CD4-positive, alpha-beta T cell (primary cell): ENCODE measurements around the gene FOCAD. TPM values are rescaled to one million over a fixed set of nuclear protein-coding genes. Genes with fewer than 3 reads are reported as not detected.

Experiments
- ATAC-seq: fragments of 200-7000 bp; cut with Tn5 transposase; one replicate; pipeline ENCODE4 v1.10.0; 2022; ENCODE audit warnings: mild to moderate bottlenecking; ENCODE audit not compliant: poor library complexity
- CTCF ChIA-PET: fragments of 350-600 bp; sonication (Branson Sonifier 250); formaldehyde crosslinking; loops from one replicate; lab custom pipeline; 2021; ENCODE audit warnings: antibody characterized with exemption, inconsistent platforms; lab: Charles Lee
- POLR2A ChIA-PET: fragments of 350-600 bp; sonication (Branson Sonifier 250); formaldehyde crosslinking; loops from one replicate; lab custom pipeline; 2021; ENCODE audit warnings: antibody characterized with exemption, inconsistent platforms; lab: Charles Lee
- DNase-seq, 14 experiments: peaks; one replicate each; pipeline ENCODE4 v3.0.0-alpha.2; 2013 to 2020; ENCODE audit warnings: mixed read lengths in 2 of 14
- H3K27ac ChIP-seq, 2 donors: one replicate each; pipeline versions ENCODE4 v1.5.1 to v1.7.0; 2013; ENCODE audit warnings: low read length in 2 of 2, low read depth in 1 of 2, mild to moderate bottlenecking in 1 of 2
- H3K27me3 ChIP-seq, 2 experiments: 1 replicate in 1 of 2; 2 replicates in 1 of 2; pipeline versions ENCODE4 v1.6.1 to v1.7.0; 2013; ENCODE audit warnings: low read length in 2 of 2, control low read depth in 1 of 2, mild to moderate bottlenecking in 1 of 2, moderate library complexity in 1 of 2; ENCODE audit not compliant: insufficient read depth in 2 of 2, control insufficient read depth in 1 of 2
- H3K36me3 ChIP-seq: one replicate; pipeline ENCODE4 v1.6.1; 2013; ENCODE audit warnings: low read length, control low read depth; ENCODE audit not compliant: insufficient read depth
- H3K4me1 ChIP-seq: one replicate; pipeline ENCODE4 v1.6.1; 2013; ENCODE audit warnings: low read length, control low read depth; ENCODE audit not compliant: insufficient read depth
- H3K4me3 ChIP-seq: one replicate; pipeline ENCODE4 v1.5.1; 2013; ENCODE audit warnings: mild to moderate bottlenecking, low read length, moderate library complexity
- H3K9me3 ChIP-seq, 2 experiments: 1 replicate in 1 of 2; 2 replicates in 1 of 2; pipeline versions ENCODE4 v1.6.1 to v1.7.0; 2013; ENCODE audit warnings: low read length in 2 of 2, mild to moderate bottlenecking in 2 of 2, control low read depth in 1 of 2, moderate library complexity in 1 of 2; ENCODE audit not compliant: control insufficient read depth in 1 of 2, insufficient read depth in 1 of 2
- H3K27ac Mint-ChIP-seq: one replicate; pipeline ENCODE4 v1.8.0; 2020; ENCODE audit warnings: mixed read lengths
- H3K27me3 Mint-ChIP-seq: one replicate; pipeline ENCODE4 v1.8.0; 2021; ENCODE audit warnings: mixed read lengths
- H3K36me3 Mint-ChIP-seq: one replicate; pipeline ENCODE4 v1.8.0; 2021; ENCODE audit warnings: low read depth, mixed read lengths
- H3K4me1 Mint-ChIP-seq: one replicate; pipeline ENCODE4 v1.8.0; 2021; ENCODE audit warnings: low read depth, mixed read lengths
- H3K4me3 Mint-ChIP-seq: one replicate; pipeline ENCODE4 v1.8.0; 2020; ENCODE audit warnings: mild to moderate bottlenecking, mixed read lengths
- H3K9me3 Mint-ChIP-seq: one replicate; pipeline ENCODE4 v1.8.0; 2020; ENCODE audit warnings: mixed read lengths
- CTCF ChIP-seq: fragments of 200-600 bp; IDR thresholded peaks from one replicate; pipeline ENCODE4 v1.8.0; 2022; ENCODE audit warnings: antibody characterized with exemption, mild to moderate bottlenecking
- intact Hi-C, 2 experiments: fragments of 100-400 bp; cut with DNase I in 1 of 2; cut with micrococcal nuclease in 1 of 2; formaldehyde crosslinking; loops; one replicate each; pipeline versions ENCODE4 v1.15.1 to v1.9.0; 2023 to 2025; cut with DNase I, micrococcal nuclease
- total RNA-seq, 174 experiments: library from RNA in 2 of 174; stranded (reverse) in 2 of 174; gene quantifications; one replicate each; pipeline ENCODE4 v1.2.3 and lab custom pipeline; 2021 to 2026

FOCAD gene
- total RNA-seq, 2 experiments from 2014 or later = 12.4 to 14.1 TPM

- peaks cover 46% of the 10 kb centered on the region for H3K36me3 Mint-ChIP-seq
- CTCF ChIA-PET = no interaction called here
These were observed 147.0 kb downstream of the FOCAD start for GRCh38 chr9:20831028-20831427.

GRCh38 chr9:20832775-20833174, 148.7 kb downstream of the FOCAD start:
- POLR2A ChIA-PET = no interaction called here
- Mint-ChIP-seq H3K27ac (no peak overlapping the region), H3K4me1 (no peaks in the 10 kb centered on the region), H3K27me3 (no peaks in the 10 kb centered on the region), H3K4me3 (no peak overlapping the region), H3K36me3 (peaks cover 29% of the 10 kb centered on the region), H3K9me3 (no peaks in the 10 kb centered on the region)
- Histone ChIP-seq H3K4me3 (no peak overlapping the region), H3K36me3 (no peaks in the 10 kb centered on the region), H3K4me1 (no peaks in the 10 kb centered on the region), H3K27ac (no peak overlapping the region), H3K27me3 (no peaks in the 10 kb centered on the region), H3K9me3 (no peaks in the 10 kb centered on the region)
- CTCF ChIA-PET = no interaction called here
- no peak for ATAC-seq
- intact Hi-C loops = no loop called here
- no peak for TF ChIP-seq CTCF
- no peak for DNase-seq

More at GRCh38 chr9:20831028-20831427, 147.0 kb downstream of the FOCAD start:
- POLR2A ChIA-PET = no interaction called here
- intact Hi-C loops = no loop called here
- H3K36me3 ChIP-seq = peaks cover 2% of the 10 kb centered on the region
- no peak overlapping the region for H3K4me3 ChIP-seq
- no peak overlapping the region for H3K27ac ChIP-seq
- Mint-ChIP-seq H3K4me1 (no peaks in the 10 kb centered on the region), H3K4me3 (no peak overlapping the region), H3K9me3 (no peaks in the 10 kb centered on the region), H3K27ac (no peak overlapping the region), H3K27me3 (no peaks in the 10 kb centered on the region)
- H3K4me1 ChIP-seq = no peaks in the 10 kb centered on the region
- DNase-seq = no peak
- no peaks in the 10 kb centered on the region for H3K27me3 ChIP-seq
- H3K9me3 ChIP-seq = no peaks in the 10 kb centered on the region
- ATAC-seq = no peak
- TF ChIP-seq CTCF = no peak

- ChIA-PET CTCF (no interaction called here), POLR2A (no interaction called here)
- Mint-ChIP-seq H3K27me3 (no peaks in the 10 kb centered on the region), H3K9me3 (no peaks in the 10 kb centered on the region), H3K27ac (no peak overlapping the region), H3K4me1 (no peaks in the 10 kb centered on the region), H3K36me3 (peaks cover 21% of the 10 kb centered on the region), H3K4me3 (no peak overlapping the region)
- TF ChIP-seq CTCF = no peak
- Histone ChIP-seq H3K4me3 (no peak overlapping the region), H3K9me3 (no peaks in the 10 kb centered on the region), H3K4me1 (no peaks in the 10 kb centered on the region), H3K36me3 (no peaks in the 10 kb centered on the region), H3K27me3 (no peaks in the 10 kb centered on the region), H3K27ac (no peak overlapping the region)
- intact Hi-C loops = no loop called here
- DNase-seq (no peak), ATAC-seq (no peak)
These were observed 151.6 kb downstream of the FOCAD start for GRCh38 chr9:20835377-20836286.
